HG03571 (cell line): ENCODE data around the gene UBR2.

Experiments used
- ATAC-seq: cut with Tn5 transposase; IDR thresholded peaks from one replicate; pipeline ENCODE4 v1.9.1; 2021; ENCODE audit not compliant: unreplicated experiment

The UBR2 gene

DNA sequence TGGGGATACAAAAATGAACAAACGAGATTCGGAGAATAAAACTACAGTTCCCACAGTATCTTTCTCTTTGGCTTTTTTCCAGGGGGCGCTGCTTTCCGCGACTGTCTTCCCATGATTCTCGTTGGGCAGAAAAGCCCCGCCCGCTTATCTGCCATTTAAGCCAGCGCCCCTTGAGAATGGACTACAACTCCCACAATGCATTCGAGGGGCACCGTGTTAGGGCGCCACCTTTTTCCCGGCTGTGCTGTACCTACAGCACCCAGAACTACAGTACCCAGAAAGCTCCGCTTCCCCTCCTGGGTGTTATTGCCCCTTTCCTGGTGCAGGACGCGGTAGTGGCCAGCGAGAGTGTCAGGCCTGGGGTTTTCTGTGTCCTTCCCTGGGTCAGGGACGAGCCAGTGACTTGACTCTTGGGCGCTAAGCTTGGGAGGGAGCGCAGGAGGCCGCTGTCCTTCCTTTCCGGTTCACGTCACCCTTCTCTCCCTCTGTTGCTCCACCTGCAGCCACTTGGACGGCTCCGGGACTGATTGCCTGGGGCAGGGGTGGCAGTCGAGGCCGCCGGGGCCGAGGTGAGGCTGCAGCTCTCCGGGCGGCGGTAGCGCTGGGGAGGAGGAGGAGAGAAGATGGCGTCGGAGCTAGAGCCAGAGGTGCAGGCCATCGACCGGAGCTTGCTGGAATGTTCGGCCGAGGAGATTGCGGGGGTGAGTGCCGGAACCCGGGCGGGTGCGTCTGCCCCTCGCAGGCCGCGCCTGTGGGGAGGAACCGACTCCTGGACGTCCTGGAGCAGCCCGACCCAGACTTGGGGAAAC lies at the start of gene UBR2:
TSS of gene UBR2 (plus strand) at position 333 of the 809 bp plus-strand sequence. CDS start at position 624, 291 bp downstream.
- peak; percentile 95 for ATAC-seq

DNA sequence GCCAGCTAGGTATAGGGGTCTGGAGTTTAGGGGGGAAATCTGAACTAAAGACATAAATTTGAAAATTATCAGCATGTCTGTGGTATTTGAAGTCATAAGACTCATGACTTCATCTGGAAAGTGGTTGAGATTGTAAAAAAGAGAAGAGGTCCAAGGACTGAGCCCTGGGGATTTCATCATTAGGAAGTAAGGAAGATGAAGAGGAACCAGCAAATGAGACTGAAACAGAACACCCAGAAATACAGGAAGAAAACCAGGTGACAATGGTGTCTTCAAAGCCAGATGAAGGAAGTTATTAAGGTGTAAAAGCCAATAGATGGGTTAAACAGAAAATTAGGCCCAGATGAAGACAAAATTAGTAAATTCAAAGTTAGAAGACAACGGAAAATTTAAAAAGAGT lies 49.1 kb upstream of the UBR2 start:
- ATAC-seq = no peak

DNA sequence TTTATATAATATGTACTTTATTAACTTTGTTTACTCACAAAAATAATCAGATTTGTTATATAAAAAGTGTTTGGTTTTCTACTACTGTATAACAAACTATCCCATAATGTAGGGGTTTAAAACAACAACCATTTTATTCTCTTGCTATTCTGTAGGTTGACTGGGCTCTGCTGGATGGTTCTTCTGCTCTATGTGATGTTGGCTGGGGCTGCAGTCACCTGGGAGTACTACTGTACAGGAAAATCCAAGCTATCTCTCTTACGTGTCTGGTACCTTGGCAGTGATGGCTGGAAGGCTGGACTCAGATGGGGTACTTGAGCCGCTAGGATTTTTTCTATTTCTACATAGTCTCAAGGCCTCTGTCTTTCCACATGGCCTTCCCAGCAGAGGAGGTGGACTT lies 44.0 kb upstream of the UBR2 start:
- no peak for ATAC-seq

DNA sequence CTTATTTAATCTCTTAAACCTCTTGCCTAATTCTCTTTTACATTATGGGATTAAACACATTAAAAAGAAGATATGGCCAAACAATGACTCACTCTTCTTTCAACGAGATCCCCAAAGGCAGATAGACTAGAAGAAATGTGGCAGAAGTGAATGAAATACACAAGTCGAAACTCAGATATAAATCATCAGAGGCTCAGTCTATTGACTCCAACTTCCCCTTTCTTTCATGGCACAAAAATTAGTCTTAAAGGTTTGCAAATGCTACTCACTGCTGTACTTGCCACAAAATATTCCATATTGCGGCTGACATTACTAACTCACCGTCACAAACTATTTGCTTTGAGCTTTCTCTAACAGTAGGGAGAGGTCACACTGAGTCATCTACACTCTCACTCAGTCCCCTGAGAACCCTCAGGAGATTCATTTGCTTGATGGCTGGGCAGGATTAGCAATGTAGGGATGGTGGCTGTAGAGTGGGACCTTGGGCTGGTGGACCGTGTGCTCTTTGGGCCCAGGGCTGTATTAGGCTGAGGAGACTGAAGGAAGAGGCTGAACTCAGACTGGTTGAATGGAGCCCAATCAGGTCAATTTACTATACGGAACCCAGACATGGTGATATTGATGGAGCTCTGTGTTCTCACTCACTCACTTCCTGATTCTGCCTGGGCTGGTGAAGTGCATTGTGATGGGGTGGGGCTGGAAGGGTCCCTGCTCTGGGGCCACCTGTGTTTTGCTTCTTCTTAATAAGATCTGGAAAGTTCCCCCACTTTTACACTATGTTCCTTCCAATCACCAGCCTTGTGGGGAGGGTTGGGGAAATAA lies 42.8 kb upstream of the UBR2 start:
- ATAC-seq = no peak

DNA sequence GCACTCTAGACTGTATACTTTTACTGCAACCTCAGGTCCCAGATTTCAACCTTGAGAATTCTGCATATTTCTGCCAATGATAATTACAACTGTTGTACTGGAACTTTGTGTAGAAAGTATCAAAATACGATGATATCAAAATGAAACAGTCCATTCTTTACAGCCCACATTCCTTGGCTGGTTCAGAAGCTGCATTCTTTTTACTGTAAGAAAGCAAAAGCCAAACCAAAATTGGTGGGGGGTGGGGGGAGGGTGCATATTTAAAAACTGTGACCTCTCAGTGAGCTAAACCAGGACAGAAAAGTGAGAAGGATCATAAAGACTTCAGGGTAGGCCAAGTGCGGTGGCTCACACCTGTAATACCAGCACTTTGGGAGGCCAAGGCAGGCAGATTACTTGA lies 41.8 kb upstream of the UBR2 start:
- ATAC-seq = no peak

DNA sequence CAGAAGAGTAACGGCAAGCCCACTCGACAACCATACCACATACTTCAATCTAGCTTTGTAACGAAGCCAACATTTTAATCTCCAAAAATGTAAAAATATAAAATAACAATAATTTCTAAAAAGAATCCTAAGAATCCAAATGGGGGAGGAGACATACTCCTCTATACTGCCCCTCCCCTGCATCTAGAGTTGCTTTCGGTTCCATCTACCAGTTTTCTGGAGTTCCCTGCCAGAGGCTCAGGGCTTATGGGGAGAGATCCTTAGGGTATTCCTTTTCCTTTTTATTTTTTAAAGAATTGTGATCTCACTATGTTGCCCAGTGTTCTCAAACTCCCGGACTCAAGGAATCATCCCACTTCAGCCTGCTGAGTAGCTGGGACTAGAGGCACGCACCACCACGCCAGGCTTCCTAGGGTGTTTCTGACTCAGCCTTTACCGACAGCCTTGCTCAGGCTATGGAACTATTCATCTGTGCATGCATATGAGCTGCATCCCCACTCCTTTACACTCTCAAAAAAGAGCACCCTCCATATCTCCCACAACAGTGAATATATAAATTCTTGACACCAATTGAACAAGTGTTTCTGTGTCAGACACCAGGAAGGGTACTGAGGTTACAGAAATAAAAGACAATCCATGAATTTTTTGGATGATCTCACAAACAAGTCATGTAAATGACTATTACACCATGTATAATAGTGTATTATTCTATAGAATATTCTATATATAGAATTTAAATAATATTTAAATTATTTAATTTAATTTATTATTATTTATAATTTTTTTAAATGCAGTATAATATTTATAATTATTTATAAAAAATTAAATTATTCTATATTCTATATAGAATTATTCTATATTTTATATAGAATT lies 40.7 kb upstream of the UBR2 start:
- ATAC-seq = no peak

DNA sequence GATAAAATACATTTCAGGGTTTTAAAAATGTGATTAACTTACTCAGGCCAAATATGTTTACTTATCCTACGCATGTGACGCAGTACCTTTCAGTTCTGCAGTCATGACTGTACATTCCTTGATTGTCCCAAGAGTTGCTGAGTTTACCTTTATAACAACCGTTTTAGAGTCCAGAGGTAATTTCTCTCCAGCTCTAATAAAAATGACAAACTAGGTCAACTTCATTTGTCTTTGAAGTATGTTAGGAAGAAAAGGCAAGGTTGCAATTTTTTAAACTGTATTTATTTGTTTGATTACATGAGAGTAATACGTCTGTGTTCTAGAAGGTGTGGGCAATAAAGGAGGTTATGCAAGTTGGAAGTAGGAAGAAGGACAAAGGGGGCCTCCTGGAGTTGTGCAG lies 38.6 kb upstream of the UBR2 start:
- ATAC-seq = no peak

DNA sequence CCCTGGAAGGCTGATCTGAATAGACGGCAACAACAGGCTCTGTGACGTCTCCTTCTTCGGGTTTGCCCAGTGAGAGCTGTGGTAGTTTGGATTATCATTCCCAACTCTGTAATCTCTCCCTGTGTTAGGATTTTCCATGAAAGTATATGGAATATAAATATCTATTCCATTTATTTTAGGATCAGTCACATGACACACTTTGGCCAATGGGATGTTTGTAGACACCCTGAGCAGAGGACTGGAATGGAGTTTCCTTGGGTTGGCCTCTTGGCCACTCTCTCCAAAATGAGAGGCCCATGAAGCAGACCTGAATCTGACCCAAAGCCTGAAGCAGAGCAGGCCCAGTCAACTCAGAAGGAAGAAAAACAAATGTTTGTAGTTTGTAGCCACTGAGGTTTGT lies 37.2 kb upstream of the UBR2 start:
- no peak for ATAC-seq

DNA sequence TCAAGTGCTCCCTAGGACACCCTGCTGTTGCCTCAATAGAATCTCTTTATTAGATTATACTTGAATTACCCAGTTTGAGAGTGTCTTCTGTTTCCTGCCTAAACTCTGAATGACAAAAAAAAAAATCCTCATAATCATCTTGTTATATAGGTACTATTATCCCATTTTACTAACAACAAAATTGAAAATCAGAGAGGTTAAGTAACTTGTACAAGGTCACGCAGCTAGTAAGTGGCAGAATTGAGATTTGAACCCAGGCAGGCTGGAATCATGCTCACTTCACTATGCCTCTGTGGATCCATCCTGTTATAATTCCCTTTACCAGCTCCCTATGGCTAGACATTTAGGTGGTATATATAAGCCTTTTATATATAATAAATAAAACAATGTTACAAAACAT lies 36.6 kb upstream of the UBR2 start:
- no peak for ATAC-seq

DNA sequence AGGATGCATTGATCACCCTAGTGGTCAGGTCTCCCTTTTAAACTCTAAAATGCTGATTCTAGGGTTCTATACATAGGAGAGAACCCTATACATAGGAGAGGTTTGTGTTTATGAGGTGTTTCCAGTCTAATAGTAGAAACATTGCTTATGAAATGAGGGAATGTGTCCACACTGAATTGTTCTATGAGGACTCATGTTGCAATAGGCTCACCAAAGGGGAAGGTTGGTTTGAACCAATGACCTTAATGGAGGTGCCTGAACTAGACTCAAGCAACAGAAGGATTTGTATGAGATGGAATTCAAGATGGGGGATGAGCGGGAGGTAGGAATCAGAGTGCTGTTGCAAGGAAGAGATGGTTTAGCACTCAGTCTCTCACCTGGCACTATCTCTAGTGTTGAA lies 33.5 kb upstream of the UBR2 start:
- ATAC-seq = no peak

DNA sequence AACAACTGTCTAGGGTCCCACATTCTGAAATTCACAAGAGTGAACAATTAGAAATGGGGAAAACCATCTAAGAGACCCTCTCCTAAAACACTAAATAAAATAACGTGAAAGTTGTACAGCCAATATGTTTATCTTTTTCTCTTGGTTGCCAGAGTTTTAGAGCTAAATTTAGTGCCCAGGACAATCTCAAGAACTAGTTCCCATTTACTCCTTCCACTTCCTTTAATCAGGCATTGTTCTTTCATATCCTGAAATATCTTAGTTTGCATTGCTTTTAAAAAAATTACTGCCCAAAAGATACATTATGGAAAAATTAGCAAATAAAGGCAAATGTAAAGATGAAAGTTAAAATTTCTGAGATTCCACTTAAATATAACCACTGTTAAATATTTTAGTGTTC lies 33.1 kb upstream of the UBR2 start:
- no peak for ATAC-seq

DNA sequence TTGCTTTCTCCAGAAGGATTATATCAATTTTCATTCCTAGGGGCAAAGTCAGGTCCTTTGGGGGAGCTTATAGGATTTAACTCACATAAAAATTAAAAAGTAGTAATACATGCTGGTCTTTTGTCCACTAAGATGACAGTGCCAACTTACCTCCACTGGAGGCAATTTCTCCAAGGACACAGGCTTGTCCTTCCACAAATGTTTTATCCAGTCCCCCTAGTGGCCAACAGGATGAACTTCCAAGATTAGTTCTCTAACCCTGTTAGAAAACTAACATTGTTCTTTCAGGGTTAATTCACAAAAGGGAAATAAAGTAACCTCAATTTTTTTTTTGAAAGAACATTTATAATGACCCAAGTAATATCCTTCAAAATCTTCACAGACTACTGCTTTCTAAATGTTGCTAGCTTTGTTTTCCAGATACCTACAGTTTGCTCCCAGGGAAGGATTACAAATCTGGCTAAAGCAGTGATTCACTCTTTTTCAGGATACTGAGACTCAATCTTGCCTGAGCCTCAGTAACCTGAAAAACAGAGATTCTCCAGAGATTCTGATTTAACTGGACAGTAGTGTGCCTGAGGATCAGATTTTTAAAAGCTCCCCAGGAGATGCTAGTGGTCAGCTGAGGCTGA lies 31.7 kb upstream of the UBR2 start:
- no peak for ATAC-seq

DNA sequence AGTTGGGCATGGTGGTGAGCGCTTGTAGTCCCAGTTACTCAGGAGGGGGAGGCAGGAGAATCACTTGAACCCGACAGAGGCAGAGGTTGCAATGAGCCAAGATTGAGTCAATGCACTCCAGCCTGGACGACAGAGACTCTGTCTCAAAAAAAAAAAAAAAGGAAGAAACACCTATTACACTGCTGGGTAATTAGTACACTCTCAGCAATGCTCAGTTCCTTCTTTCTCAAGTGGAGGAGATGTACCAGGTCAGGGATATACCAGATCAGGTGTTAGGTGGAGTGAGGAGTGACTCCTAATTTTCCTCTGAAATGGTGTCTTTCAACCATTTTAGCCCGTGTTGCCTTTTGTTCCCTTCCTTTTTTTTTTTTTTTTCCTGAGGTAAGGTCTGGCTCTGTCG lies 30.0 kb upstream of the UBR2 start:
- no peak for ATAC-seq

DNA sequence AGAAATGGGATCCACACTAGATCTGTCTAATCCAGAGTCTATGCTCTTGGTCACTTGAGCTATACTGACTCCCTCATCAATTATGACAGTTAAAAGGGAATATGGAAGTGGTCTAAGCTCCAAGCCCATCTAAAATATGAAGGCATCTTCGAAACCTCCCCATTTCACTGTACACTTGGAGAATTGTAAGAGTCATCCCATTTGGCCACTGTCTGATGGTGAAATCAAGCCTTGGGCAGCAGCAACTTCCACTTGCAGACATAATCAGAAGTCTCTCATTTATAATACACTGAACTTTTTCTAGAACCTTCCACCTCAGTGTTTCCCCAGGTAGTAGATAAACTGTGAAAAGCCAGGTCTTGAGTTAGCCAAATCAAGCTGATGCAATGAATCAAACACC lies 26.3 kb upstream of the UBR2 start:
- no peak for ATAC-seq

DNA sequence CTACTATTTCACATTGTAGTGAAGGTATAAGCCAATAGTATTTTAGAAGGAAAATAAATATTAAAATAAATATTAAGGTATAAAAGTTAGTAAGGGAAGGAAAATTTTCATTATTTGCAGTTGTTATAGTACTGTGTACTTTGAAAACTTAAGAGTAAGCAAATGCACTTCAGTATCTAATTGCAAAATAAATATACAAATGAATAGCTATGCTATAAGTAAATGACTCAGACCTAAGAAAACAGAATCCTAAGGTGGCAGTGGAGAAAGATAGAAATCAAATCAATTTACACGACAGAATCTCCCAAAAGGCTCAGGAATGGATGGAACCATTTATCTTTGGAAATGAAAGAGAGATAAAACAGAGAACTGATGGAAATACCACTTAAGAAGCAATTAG lies 24.7 kb upstream of the UBR2 start:
- ATAC-seq = no peak

DNA sequence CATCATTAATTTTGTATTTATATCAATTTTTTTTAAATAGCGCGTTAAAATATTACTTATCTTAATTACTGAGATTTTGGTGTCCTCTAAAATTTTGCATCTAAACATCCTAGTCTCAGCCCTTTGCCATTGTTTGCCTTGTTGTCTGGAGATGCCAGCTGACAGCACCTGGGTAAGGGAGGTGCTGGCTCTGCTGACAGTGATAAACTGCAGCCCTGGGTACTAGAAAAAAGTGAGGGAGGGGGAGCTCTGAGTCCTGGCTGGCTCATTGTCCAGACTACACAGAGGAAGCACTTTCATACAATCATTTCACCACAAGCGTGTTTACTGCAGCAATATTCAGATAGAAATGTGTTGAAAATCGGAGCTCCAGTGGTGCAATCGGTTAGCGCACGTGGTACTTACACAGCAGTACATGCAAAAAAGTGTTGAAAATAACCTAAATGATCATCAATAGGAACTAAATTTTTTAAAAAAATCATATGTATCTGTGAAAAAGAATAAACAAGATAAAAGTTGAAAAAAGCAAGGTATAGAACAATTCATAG lies 18.5 kb upstream of the UBR2 start:
- no peak for ATAC-seq

DNA sequence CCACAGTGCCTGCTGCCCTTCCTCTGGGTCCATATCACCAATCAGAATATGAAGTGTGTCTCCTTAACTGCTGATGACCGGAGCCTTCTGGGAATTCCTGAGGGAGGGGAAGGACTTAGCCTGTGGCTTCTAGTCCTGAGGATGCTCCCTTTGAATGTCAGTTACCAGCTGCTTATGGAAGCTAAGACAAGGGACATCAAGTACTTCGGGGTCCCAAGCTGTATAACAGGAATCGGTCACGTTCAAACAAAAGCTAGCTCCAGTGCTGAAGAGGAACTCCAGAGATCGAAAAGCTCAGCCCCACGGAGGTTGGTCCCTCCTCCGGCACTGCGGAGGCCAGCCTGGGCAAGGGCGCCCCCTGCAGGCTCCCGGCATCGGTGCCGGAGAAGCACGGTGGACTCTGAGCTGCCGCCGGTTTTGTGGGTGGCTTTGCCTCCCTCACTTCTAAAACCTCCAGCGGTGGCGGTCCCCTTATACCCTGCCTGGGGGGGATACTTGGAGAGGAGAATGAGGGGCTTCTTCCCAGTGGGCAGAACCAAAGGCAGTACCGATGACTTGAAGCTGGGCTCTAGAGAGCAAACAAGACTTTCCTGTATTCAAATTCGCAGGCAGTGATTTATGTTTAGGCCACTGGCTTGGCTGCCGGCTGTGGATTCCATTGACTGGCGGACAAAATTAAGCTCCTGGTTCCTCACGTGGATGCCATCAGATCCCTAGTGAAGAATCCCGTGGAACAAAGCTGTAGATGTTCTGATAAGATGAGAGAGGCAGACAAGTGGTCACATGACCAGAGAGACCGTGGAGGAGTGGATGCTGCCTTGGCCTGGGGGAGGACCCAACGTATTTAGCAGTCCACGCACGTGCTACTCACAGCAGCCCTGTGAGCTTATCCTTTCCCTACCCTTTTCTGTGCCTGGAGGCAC lies 16.2 kb upstream of the UBR2 start:
- no peak for ATAC-seq

DNA sequence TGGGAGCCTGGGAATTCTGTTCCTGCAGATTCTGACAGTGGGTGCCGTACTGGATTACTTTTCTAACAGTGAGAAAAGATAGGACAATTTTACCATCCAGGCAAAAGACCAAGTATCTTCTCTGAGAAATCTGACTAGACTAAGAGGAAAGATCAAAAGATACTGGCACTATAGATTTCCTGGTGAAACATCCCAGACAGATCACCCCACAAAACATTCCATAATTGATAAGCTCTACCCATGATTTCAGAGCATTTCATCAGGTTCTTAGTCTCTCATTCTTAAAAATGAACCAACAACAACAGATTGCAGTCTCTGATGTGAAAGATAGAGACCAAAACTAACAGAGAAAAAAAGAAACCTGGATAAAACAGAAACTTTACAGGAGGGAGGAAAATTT lies 13.6 kb upstream of the UBR2 start:
- ATAC-seq = no peak

DNA sequence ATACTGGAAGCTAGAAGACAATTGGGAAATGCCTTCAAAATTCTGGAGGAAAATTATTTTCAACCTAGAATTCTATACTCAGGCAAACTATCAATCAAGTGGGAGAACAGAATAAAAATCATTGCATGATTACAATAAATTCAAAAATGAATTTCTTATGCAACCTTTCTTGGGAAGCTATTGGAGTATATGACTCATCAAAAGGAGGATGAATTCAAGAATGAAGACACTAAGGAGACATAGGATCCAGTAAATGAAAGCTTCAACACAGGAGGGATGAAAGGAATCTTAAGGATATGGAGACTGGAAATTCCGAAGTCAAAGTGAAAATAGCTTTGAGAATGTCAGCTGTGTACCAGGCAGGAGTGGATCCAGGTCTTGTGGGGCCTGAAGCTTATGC lies 12.6 kb upstream of the UBR2 start:
- ATAC-seq = no peak

DNA sequence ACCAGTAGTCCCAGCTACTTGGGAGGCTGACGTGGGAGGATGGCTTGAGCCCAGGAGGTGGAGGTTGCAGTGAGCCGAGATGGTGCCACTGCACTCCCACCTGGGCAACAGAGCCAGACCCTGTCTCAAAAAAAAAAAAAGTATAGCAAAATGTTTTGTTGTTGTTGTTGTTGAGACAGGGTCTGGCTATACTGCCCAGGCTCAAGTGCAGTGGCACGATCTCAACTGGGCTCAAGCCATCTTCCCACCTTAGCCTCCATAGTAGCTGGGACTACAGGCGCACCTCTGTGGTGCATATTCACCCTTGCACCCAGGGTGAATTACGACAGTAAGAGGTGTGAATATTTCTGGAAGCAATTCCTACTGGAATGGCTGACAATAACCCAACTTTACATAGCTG lies 11.4 kb upstream of the UBR2 start:
- no peak for ATAC-seq
